Activated B cell treated with CpG ODN at 0.5 μM for 24 hours (primary cell): Measurements from ENCODE around the gene ENGASE. TPM values are rescaled to one million over a fixed set of nuclear protein-coding genes. Genes with fewer than 3 reads are reported as not detected.

Experiments
- ATAC-seq: fragments of 200-7000 bp; cut with Tn5 transposase; one replicate; pipeline ENCODE4 v1.10.0; 2021; ENCODE audit warnings: low read depth, mild to moderate bottlenecking, moderate library complexity
- CTCF ChIA-PET: fragments of 350-600 bp; sonication (Branson Sonifier 250); formaldehyde crosslinking; loops from one replicate; lab custom pipeline; 2021; ENCODE audit warnings: antibody characterized with exemption; lab: Charles Lee
- POLR2A ChIA-PET: fragments of 350-600 bp; sonication (Branson Sonifier 250); formaldehyde crosslinking; loops from one replicate; lab custom pipeline; 2021; ENCODE audit warnings: antibody characterized with exemption; lab: Charles Lee
- DNase-seq: peaks from one replicate; pipeline ENCODE4 v3.0.0; 2022
- H3K27ac Mint-ChIP-seq: one replicate; pipeline ENCODE4 v1.8.0; 2020; ENCODE audit warnings: mixed read lengths
- H3K27me3 Mint-ChIP-seq: one replicate; pipeline ENCODE4 v1.8.0; 2021; ENCODE audit warnings: mixed read lengths
- H3K36me3 Mint-ChIP-seq: one replicate; pipeline ENCODE4 v1.8.0; 2021; ENCODE audit warnings: low read depth, mixed read lengths
- H3K4me1 Mint-ChIP-seq: one replicate; pipeline ENCODE4 v1.8.0; 2021; ENCODE audit warnings: mixed read lengths
- H3K4me3 Mint-ChIP-seq: one replicate; pipeline ENCODE4 v1.8.0; 2020; ENCODE audit warnings: mild to moderate bottlenecking, mixed read lengths
- H3K9me3 Mint-ChIP-seq: one replicate; pipeline ENCODE4 v1.8.0; 2020; ENCODE audit warnings: mixed read lengths
- intact Hi-C: fragments of 100-400 bp; cut with micrococcal nuclease; formaldehyde crosslinking; loops from one replicate; pipeline ENCODE4 v1.15.1; 2024
- total RNA-seq: library from RNA; stranded (reverse); gene quantifications from 2 replicates; pipeline ENCODE4 v1.2.3, GENCODE V29; 2022
- TF ChIP-seq, protein P1 (sequence below): fragments of 200-600 bp; IDR thresholded peaks from one replicate; pipeline ENCODE4 v1.8.0; 2022; ENCODE audit warnings: antibody characterized with exemption, mild to moderate bottlenecking

Gene ENGASE
- total RNA-seq, 1 donor from 2014 or later, result 60.1 TPM

- H3K27me3 Mint-ChIP-seq, result peaks cover 5% of the 10 kb centered on the region
- no peak overlapping the region for H3K4me3 Mint-ChIP-seq
- CTCF ChIA-PET, result no interaction called here
- no peaks in the 10 kb centered on the region for H3K9me3 Mint-ChIP-seq
- POLR2A ChIA-PET, result no interaction called here
- no peak for DNase-seq
- H3K27ac Mint-ChIP-seq, result no peak overlapping the region
- TF ChIP-seq, protein P1, sequence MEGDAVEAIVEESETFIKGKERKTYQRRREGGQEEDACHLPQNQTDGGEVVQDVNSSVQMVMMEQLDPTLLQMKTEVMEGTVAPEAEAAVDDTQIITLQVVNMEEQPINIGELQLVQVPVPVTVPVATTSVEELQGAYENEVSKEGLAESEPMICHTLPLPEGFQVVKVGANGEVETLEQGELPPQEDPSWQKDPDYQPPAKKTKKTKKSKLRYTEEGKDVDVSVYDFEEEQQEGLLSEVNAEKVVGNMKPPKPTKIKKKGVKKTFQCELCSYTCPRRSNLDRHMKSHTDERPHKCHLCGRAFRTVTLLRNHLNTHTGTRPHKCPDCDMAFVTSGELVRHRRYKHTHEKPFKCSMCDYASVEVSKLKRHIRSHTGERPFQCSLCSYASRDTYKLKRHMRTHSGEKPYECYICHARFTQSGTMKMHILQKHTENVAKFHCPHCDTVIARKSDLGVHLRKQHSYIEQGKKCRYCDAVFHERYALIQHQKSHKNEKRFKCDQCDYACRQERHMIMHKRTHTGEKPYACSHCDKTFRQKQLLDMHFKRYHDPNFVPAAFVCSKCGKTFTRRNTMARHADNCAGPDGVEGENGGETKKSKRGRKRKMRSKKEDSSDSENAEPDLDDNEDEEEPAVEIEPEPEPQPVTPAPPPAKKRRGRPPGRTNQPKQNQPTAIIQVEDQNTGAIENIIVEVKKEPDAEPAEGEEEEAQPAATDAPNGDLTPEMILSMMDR, result no peak
- no peaks in the 10 kb centered on the region for H3K36me3 Mint-ChIP-seq
- intact Hi-C loops, result no loop called here
- ATAC-seq, result no peak
- no peaks in the 10 kb centered on the region for H3K4me1 Mint-ChIP-seq
Measured at GRCh38 chr17:79125503-79125902, 50.9 kb downstream of the ENGASE start.

GRCh38 chr17:79126139-79126538, 51.5 kb downstream of the ENGASE start:
- DNase-seq (no peak), ATAC-seq (no peak)
- POLR2A ChIA-PET, result no interaction called here
- TF ChIP-seq, protein P1, result no peak
- Mint-ChIP-seq H3K4me1 (no peaks in the 10 kb centered on the region), H3K27ac (no peak overlapping the region), H3K27me3 (peaks cover 5% of the 10 kb centered on the region), H3K9me3 (no peaks in the 10 kb centered on the region), H3K4me3 (no peak overlapping the region), H3K36me3 (no peaks in the 10 kb centered on the region)
- CTCF ChIA-PET, result no interaction called here
- intact Hi-C loops, result no loop called here

DNA sequence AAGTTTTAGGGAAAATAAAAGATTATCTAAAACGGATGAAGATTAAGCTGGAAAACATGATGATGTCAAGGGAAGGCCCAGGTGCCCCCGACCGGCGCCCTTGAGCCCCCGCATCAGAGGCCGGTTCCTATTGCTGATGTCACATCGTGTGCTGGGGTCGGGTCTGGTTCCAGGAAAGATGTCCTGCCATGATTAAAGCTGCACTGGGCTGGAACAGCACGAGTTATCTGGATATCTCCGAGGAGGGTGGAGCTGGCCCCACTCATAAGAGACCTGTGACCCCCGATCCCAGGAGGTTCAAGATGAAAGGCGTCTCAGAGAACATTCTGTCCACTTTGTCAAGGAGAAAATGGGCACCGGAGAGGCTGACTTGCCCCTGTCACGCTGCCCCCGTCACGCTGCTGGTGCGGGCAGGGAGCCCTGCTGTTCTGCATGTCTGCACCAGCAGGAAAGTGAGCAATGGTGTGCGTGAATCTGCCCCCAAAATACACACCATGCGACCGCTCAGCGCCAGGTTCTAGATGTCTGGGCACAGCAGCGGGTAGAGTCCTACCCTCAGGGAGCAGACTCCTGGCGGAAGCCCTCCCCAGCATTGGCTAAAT, 53.0 kb downstream of the ENGASE start:
- TF ChIP-seq, protein P1, result no peak
- POLR2A ChIA-PET, result no interaction called here

DNA sequence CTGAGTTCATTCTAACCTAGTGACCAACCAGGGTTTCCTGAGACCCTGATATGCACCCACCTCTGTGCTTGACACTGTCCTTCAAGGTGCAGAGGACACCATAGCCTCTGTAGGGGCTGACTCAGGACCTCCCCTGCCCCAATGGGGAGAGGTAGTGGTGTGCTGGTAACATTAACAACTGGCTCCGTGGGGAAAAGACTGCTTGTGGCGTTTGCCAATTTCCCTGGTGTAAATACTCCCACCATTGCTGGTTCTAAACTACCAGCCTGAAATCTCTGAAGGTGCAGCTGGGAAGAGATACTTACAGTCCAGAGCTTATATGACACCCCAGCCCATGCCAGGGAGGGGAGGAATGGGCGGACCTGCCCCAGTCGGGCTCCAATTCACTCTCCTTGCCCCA, 54.9 kb downstream of the ENGASE start:
- DNase-seq, result no peak
- H3K4me1 Mint-ChIP-seq, result no peaks in the 10 kb centered on the region
- TF ChIP-seq, protein P1, result no peak
- CTCF ChIA-PET, result no interaction called here
- no peaks in the 10 kb centered on the region for H3K9me3 Mint-ChIP-seq
- no peak for ATAC-seq
- POLR2A ChIA-PET, result no interaction called here
- peaks cover 11% of the 10 kb centered on the region for H3K27me3 Mint-ChIP-seq
- H3K27ac Mint-ChIP-seq, result no peak overlapping the region
- intact Hi-C loops, result no loop called here
- H3K4me3 Mint-ChIP-seq, result no peak overlapping the region
- no peaks in the 10 kb centered on the region for H3K36me3 Mint-ChIP-seq

More for the DNA sequence above, 53.0 kb downstream of the ENGASE start:
- intact Hi-C loops, result no loop called here
- CTCF ChIA-PET, result no interaction called here
- Mint-ChIP-seq H3K36me3 (no peaks in the 10 kb centered on the region), H3K27ac (no peak overlapping the region), H3K9me3 (no peaks in the 10 kb centered on the region), H3K4me3 (no peak overlapping the region), H3K27me3 (peaks cover 5% of the 10 kb centered on the region), H3K4me1 (no peaks in the 10 kb centered on the region)
- DNase-seq, result no peak
- ATAC-seq, result no peak

DNA sequence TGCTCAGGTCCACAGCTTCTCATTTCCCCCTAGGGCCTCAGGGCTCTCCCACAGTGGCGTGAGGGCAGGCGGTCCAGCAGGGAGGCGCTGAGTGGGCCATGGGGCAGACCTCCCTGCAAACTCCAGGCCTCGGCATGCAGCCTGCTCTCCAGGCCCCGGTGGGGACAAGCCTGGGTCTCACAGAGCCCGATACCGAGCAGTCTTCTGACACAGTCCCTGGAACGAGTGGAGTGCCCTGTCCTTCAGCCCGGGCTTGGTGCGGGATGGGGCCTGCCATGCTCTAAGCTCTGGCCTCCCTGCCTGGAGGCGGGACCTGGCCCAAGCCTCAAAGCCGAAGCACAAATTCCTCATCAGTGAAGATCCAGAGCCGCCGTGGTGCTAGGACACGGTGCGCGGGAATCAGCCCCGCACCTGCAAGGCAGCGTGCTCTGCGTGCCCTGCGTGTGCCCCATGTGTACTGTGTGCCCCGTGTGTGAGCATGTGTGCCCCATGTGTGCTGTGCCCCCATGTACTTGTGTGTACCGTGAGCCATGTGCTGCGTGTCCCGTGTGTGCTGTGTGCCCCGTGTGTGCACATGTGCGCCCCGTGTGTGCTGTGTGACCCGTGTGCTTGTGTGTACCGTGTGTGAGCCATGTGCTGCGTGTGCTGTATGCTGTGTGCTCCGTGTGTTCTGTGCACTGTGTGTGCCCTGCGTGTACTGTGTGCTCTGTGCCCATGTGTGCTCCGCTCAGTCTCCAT, 56.1 kb downstream of the ENGASE start:
- TF ChIP-seq, protein P1, result no peak
- ChIA-PET POLR2A (no interaction called here), CTCF (no interaction called here)
- Mint-ChIP-seq H3K9me3 (no peaks in the 10 kb centered on the region), H3K4me1 (no peaks in the 10 kb centered on the region), H3K27me3 (peaks cover 14% of the 10 kb centered on the region), H3K27ac (no peak overlapping the region), H3K4me3 (no peak overlapping the region), H3K36me3 (no peaks in the 10 kb centered on the region)
- intact Hi-C loops, result no loop called here
- DNase-seq, result no peak
- no peak for ATAC-seq
